ENCODE measurements around the gene TRERF1. TPM values are rescaled to one million over a fixed set of nuclear protein-coding genes. Genes with fewer than 3 reads are reported as not detected.

TRERF1 gene
- total RNA-seq, 1 donor from 2014 or later = 7.1 TPM

DNA sequence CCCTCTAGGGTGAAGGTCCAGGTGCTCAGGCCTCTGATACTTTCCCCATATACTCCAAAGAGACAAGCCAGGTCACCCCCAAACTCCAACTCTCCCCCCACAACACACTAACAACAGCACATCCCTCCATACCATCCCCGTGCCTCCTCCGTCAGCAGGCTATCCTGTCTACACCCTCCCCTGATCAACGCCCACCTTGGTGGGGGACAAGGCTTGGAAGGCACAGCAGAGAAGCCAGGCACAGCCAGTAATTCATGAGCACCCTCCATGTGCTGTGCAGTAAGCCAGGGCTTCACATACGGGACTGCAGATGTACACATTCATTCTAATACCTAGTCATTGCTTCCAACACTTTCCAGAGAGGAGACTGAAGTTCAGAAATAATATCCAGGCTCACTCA lies 57.6 kb downstream of the TRERF1 start:
- DNase-seq = no peak

DNA sequence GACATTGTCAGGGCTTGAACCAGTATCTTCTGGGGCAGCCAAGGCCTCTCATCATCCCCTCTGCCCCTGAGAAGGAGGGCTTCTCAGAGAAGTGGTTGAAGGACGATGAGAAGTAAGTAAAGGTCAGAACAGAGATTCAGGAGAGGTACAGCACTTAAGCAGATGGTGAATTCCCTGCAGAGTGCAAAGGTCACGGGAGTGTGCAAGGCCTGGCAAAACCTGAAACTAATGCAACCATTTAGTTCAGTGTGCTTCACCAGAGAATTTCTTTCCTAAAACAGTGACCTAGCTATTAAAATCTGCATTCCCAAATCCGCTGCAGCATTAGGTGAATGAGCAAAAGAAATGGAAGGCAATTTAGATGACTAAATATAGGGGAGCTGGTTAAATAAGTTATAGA lies 58.4 kb downstream of the TRERF1 start:
- no peak for DNase-seq

GRCh38 chr6:42392833-42393232 lies 58.9 kb downstream of the TRERF1 start:
- no peak for DNase-seq

DNA sequence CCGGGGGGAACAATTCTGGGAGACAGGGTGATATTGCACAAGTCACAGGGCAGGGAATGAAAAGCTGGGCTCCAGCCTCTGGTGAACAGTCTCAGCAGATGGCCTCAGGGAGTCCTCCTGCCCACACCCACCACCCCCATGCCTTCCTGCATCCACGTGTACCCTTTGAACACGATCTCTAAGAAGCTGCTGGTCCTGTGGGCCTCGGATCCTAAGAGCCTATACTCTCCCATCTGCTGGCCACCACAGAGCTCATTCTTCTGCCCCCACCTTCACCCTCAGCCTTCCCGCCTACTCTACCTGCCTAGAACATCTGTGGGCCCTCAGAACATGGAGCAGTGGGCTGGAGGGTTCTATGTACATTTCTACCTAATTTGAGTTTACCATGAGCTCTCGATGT lies 60.3 kb downstream of the TRERF1 start:
- DNase-seq = no peak

- DNase-seq = no peak
These were observed 61.3 kb downstream of the TRERF1 start for GRCh38 chr6:42390228-42390934.

GRCh38 chr6:42389736-42390135 lies 62.0 kb downstream of the TRERF1 start:
- DNase-seq = no peak

- DNase-seq = no peak
These were observed 63.7 kb downstream of the TRERF1 start for GRCh38 chr6:42388046-42388445.

DNA sequence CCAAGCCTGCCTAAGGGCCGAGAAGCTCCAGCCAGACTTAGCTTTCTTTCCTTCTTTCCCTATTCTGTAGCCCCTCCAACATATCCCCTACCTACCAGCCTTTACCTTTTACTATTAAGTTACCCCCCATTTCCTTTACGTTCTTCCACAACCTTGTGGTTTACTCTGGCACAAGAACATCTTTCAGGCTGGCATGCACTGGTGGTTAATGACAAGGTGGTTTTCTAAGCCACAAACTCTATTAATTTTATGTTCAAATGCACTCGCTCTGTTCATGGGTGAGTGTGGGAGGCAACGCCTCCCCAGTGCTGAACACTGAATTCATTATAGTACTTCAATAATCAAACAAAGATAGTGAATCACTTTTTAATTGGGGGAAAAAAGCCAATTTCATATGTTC lies 64.4 kb downstream of the TRERF1 start:
- DNase-seq = no peak

DNA sequence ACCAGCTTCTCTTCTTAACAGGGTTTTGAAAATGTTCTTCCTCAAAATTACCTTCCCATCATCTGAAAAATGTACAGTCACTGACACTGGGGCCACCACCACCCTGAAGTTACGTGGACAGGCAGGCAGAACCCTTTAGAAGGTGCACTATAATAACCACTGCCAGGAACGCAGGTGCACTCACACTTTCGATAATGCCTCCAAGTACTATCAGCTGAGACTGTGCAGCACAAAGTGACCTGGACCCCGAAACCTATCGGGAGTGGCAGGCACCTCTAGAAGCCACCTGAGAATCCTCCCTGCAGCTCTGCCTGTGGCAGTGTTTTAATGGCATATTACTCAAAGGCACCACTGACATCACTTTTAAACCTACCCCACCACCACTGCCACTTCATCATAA lies 66.4 kb downstream of the TRERF1 start:
- no peak for DNase-seq

- DNase-seq = no peak
These were observed 68.1 kb downstream of the TRERF1 start for GRCh38 chr6:42383421-42384205.

DNA sequence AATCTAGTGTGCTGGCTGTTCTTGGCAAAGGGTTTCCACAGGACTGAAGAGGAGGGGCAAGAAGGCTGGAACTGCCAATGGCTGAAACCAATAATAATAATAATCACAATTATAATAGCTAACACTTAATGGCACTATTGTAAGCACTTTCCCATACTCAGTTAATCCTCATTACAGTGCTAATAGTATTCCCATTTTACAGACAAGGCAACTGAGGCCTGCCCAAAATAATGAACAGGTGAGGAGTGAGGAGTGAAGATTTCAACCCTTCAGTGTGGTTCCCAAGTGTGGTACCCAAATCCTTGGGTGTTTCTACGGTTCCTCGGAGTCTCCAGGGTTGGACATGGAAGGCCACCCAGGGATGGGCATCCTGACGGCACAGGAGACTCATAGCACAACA lies 69.9 kb downstream of the TRERF1 start:
- no peak for DNase-seq

DNA sequence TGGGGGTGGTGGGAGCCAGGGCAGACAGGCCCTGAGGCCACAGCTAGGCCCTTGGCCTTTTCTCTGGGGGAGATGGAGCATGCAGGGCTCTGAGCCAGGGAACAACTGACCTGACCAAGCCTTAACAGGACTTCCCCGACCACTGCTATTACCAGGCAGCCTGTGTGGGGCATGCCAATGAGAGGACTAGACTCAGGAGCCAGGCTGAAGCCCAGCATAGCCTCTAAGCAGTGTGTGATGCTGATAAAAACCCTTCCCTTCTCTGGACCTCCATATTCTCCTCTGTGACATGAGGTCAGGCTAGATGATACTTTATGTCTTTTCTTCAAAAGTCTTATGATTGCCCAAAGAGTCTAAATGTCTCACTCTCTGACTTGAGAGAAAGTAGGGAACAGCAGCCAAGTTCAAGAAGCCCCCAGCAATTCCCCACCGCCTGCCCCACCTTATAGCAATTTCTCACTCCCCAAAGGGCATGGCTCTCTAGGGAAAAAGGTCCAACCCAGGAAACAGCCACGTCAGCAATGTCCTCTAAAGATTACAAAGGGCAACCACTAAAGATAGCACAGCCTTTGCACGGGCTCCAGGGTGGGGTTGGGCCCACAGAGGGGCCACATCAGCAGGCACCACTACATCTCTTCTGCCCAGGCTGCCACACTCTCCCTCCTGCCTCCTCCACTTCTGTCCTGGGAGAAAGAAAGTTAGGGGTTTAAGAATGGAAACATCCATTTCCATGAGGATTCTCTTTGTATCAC lies 71.3 kb downstream of the TRERF1 start:
- DNase-seq = no peak

GRCh38 chr6:42378536-42378935 lies 73.2 kb downstream of the TRERF1 start:
- DNase-seq = no peak

DNA sequence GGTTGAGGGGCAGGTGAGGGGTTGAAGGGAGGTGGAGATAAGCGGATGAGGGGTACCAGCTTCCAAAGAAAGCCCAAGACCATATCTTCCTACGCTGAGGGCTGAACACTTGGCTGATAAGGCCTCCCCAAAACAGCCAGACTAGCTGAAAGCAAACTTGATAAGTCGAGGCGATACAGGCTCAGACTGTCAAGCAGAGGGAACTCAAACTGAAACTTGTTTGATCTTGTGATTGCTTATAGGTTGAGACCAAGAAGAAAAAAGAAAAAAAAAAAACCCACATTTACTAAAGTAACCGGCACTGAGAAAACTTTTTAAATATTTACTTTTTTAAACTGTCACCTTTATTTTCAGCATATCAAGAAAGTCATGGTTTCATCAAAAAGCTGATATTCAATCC lies 73.6 kb downstream of the TRERF1 start:
- DNase-seq = no peak

DNA sequence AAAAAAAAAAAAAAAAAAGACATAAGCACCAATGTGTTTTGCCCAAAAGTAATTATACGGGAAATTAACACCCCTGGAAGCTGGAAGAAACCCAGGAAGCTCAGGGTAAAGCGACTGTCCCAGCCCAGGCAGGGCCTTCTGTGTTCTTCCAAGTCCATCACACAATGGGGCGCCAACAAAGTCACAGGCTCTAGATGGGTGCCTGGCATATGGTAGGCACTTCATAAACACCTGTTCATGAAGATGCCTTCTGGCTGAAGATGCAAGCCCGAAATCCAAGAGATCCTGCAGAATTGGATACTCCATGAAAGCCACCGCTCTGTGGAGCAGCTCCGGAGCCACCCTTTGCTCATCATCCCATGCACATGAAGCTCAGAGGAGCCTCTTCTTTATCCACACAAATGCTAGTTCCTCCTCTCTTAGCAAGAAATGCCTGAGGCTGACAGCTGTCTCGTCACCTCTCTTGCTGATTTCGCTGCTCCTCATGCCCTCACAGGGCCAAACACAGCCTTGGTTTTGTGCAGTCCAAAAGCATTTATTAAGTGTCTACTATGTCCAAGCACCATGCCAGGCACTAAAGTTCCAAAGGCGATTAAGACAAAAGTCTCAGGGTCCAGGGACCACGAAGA lies 76.6 kb downstream of the TRERF1 start:
- no peak for DNase-seq

GRCh38 chr6:42374018-42374669 lies 77.6 kb downstream of the TRERF1 start:
- no peak for DNase-seq

DNA sequence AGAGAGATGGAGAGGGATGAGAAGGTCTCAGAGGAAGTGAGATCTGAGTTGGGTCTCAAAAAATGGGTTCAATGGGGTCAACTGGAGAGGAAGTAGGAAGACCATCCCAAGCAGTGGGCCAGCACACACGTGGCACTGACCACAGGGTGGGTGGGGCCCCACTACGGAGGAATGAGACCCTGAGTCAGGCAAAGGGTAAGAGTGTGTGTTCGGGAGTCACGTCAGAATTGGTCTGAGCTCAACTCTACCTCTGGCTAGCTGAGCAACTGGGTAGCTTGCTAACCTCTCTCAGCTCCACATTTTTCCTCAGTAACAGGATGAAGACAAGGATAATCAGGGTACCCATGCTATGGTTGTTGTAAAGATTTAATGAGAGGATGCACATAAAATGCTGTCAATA lies 79.0 kb downstream of the TRERF1 start:
- DNase-seq = no peak

DNA sequence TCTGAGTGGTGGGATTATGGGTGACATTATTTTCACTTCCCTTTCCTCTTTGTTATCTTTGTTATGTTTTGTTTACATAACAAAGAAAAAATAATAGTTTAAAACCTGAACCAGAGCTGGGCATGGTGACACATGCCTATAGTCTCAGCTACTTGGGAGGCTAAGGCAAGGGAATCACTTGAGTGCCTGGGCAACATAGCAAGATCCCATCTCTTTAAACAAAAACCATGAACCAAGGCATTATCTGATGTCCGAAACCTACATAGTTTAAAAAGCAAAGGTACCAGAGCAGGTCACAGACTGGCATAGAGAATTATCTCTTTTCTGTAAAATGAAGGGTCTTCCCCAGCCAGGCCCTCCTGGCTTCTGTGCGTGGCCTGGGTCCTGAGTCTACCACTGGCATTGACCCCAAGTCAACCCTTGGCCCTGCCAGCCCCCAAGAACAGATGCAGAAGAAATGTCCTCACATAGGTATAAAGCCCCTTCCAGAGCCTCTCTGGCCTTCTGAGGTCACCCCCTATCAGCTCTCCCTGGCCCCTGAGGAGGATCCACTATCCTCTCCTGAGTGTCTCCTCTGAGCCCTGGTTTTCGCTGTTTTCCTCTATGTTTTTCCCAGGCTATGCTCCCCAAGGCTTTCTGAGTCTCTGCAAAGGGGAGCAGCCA lies 81.3 kb downstream of the TRERF1 start:
- DNase-seq = no peak

- DNase-seq = no peak
These were observed 82.2 kb downstream of the TRERF1 start for GRCh38 chr6:42369568-42369967.

DNA sequence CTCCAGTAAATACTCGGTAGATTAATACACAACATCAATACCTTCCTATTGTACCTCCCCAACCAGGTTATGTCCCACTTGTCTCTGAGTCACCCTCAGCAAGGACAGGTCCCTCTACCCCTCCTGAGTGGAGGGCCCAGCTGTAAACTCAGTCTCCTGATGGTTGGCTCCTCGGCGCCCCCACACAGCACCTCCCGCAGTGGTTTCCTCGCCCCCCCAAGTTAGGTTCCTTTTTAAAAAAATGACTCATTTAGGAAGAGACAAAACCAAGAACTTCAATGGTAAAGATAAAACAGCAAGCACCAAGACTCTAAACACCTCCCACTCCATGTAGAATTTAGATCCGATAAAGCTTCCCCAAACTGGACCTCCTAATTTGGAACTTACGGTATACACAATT lies 83.5 kb downstream of the TRERF1 start:
- DNase-seq = no peak

DNA sequence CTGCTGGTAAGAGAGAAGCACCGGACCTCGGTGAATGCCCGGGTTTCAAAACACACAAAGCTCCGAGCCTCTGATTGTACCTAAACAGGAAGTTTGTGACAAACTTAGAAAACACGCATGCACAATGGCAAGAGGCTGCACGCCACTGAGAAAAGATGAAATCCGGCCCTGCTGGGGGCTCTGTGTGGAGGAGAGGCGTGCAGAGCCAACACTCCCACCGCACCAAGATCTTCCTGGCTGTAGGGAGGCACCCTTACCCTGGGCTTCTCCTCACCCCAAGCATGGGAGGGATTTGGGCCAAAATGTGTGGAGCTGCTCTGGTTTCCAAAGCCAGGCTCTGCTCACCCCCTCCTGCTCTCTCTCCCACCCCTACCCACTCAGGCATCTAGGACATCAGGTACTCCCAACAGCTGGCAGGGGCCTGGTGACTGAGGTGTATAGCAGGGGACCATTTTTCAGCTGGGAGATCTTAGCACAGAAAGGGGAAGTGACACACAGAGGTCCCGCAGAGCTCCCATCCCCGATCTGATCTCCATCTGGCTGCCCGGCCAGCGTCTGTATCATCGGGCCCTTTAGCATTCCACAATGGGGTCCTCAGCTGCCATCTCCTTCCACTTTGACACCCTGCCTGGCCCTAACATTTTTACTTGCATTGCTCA lies 84.2 kb downstream of the TRERF1 start:
- no peak for DNase-seq

Measured in tongue (tissue), 2 donors.